ENCODE results near the gene TTLL10. TPM values are rescaled to one million over a fixed set of nuclear protein-coding genes. Genes with fewer than 3 reads are reported as not detected.

The TTLL10 gene
- total RNA-seq, 1 donor from 2014 or later, result not detected

DNA sequence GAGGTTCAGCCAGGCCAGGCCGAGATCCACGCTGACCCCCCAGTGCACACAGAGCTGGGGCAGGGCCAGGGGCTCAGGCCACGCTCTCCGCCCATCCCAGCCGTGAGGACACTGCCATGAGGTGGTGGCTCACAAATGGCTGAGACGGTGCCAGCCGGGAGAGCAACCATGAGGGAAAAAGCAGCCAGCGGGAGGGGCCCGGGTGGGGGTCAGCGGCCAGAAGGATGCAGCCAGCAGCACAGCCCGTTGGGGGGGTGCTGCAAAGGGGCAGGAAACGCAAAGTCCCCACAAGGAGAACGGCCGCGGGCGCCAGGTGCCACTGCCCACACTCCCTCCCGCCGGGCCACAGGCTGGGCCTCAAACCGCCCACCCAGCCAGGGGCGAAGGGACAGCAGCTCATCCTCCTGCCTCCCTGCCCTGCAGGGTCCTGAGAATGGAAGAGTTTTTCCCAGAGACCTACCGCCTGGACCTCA, 8.3 kb downstream of the TTLL10 start:
- no peaks in the 10 kb centered on the region for H3K27me3 ChIP-seq (ENCODE audit: control insufficient read depth, insufficient read depth, low read length)
- H3K36me3 ChIP-seq (ENCODE audit: control insufficient read depth, insufficient read depth, low read length), result no peaks in the 10 kb centered on the region
- TF ChIP-seq, protein P1, sequence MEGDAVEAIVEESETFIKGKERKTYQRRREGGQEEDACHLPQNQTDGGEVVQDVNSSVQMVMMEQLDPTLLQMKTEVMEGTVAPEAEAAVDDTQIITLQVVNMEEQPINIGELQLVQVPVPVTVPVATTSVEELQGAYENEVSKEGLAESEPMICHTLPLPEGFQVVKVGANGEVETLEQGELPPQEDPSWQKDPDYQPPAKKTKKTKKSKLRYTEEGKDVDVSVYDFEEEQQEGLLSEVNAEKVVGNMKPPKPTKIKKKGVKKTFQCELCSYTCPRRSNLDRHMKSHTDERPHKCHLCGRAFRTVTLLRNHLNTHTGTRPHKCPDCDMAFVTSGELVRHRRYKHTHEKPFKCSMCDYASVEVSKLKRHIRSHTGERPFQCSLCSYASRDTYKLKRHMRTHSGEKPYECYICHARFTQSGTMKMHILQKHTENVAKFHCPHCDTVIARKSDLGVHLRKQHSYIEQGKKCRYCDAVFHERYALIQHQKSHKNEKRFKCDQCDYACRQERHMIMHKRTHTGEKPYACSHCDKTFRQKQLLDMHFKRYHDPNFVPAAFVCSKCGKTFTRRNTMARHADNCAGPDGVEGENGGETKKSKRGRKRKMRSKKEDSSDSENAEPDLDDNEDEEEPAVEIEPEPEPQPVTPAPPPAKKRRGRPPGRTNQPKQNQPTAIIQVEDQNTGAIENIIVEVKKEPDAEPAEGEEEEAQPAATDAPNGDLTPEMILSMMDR (IDR thresholded peaks at IDR 0.05; ENCODE audit: insufficient read depth, low read length, severe bottlenecking), result no peak
- FAIRE-seq (no peak), DNase-seq (ENCODE audit: low read depth) (no peak)
- H3K4me3 ChIP-seq (ENCODE audit: low read depth, low read length), result no peak overlapping the region

- Histone ChIP-seq H3K36me3 (ENCODE audit: control insufficient read depth, insufficient read depth, low read length) (no peaks in the 10 kb centered on the region), H3K27me3 (ENCODE audit: control insufficient read depth, insufficient read depth, low read length) (no peaks in the 10 kb centered on the region), H3K4me3 (ENCODE audit: low read depth, low read length) (no peak overlapping the region)
- FAIRE-seq, result no peak
- TF ChIP-seq, protein P1 (IDR thresholded peaks at IDR 0.05; ENCODE audit: insufficient read depth, low read length, severe bottlenecking), result no peak
- no peak for DNase-seq (ENCODE audit: low read depth)
Observed at GRCh38 chr1:1182491-1183220, 9.0 kb downstream of the TTLL10 start.

DNA sequence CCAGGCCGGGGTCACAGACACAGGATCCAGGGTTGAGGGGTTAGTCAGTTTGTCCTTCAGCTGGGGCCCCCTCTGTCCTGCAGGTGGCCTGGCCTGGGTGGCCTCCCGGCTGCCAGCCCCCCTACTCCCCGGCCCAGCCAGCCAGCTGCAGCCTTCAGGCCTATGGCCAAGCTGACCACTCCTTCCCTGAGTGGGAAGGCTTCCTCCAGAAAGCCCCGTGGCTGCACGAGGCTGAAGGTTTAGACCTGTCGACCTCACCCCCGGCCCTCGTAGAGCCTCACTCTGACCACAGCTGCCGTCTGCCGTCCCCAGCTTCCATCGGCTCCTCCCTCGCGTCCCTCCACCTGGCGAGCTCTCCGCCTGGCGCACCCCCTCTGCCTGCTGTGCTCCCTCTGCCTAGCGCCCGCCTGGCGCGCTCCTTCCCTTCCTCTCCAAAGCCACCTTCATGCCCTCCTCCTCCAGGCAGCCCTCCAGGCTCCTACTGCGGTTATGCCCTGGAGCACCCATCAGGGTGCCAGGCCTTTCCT, 9.6 kb downstream of the TTLL10 start:
- Histone ChIP-seq H3K4me3 (ENCODE audit: low read depth, low read length) (no peak overlapping the region), H3K36me3 (ENCODE audit: control insufficient read depth, insufficient read depth, low read length) (no peaks in the 10 kb centered on the region), H3K27me3 (ENCODE audit: control insufficient read depth, insufficient read depth, low read length) (no peaks in the 10 kb centered on the region)
- FAIRE-seq (no peak), DNase-seq (ENCODE audit: low read depth) (no peak)
- TF ChIP-seq, protein P1 (IDR thresholded peaks at IDR 0.05; ENCODE audit: insufficient read depth, low read length, severe bottlenecking), result no peak

- Histone ChIP-seq H3K4me3 (ENCODE audit: low read depth, low read length) (no peak overlapping the region), H3K36me3 (ENCODE audit: control insufficient read depth, insufficient read depth, low read length) (no peaks in the 10 kb centered on the region), H3K27me3 (ENCODE audit: control insufficient read depth, insufficient read depth, low read length) (no peaks in the 10 kb centered on the region)
- TF ChIP-seq, protein P1 (IDR thresholded peaks at IDR 0.05; ENCODE audit: insufficient read depth, low read length, severe bottlenecking), result no peak
- DNase-seq (ENCODE audit: low read depth) (no peak), FAIRE-seq (no peak)
Observed at GRCh38 chr1:1183833-1184775, 10.4 kb downstream of the TTLL10 start.

DNA sequence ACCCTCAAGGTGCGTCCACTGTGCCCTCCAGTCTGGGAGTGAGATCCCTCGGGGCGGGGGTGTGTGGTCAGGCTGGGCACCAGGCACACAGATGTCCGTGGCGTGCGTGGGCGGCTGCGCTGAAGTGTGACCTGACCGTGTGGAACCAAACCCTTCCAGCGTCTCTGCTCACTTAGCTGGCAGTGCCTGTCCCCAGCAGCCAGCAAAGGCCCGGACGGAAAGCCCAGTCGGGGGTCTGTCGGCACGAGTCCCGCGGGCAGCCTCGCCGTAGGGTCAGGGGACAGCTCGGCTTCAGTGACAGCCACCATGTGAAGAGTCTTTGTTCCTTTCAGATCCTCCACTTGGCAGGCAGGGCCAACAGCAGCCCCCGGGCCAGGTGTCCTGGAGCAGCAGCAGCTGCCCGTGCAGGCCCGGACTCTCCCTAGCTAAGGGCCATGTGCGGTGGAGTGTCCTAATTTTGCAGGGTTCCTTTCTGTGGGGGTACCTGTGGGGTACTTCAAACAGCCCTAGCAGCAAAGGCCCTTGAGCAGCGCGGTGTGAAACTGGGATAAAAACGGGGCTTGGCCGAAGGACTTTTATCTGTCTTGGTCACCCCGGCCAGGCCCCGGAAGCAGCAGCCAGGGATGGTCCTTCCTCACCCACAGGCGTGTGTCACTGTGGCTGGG, 11.6 kb downstream of the TTLL10 start:
- Histone ChIP-seq H3K4me3 (ENCODE audit: low read depth, low read length) (no peak overlapping the region), H3K36me3 (ENCODE audit: control insufficient read depth, insufficient read depth, low read length) (no peaks in the 10 kb centered on the region), H3K27me3 (ENCODE audit: control insufficient read depth, insufficient read depth, low read length) (no peaks in the 10 kb centered on the region)
- DNase-seq (ENCODE audit: low read depth) (no peak), FAIRE-seq (no peak)
- TF ChIP-seq, protein P1 (IDR thresholded peaks at IDR 0.05; ENCODE audit: insufficient read depth, low read length, severe bottlenecking), result no peak
